ENCODE measurements around the gene SLC23A3. TPM values are rescaled to one million over a fixed set of nuclear protein-coding genes. Genes with fewer than 3 reads are reported as not detected.

Gene SLC23A3
- total RNA-seq, 4 donors from 2014 or later: 0.26 to 8.1 (median 1.8) TPM; not detected in 1

DNA sequence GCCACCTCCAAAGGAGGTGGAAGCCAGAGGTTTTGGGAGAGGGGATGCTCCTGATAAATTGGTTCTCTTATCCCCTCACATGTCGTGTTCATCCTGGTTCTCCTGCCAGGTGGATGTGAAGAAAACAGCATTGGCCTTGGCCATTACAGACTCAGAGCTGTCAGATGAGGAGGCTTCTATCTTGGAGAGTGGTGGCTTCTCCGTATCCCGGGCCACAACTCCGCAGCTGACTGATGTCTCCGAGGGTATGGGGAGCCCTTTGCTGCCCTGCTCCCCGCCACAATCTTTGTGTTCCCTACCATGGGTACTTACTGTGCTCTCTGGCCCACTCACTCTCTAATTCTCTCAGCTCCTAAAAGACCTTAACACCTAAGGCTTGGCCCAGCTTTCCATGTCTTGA is 11.7 kb upstream of the SLC23A3 start:
- Histone ChIP-seq H3K36me3 (no peaks in the 10 kb centered on the region), H3K4me3 (no peak overlapping the region), H3K27ac (no peak overlapping the region), H3K4me1 (peaks cover 0 to 7% of the 10 kb centered on the region in 2 donors), H3K9me3 (no peaks in the 10 kb centered on the region), H3K27me3 (no peaks in the 10 kb centered on the region)
- intact Hi-C loops (cut with DNase I; ENCODE audit: low total_unique reads): loop anchor here (5.0 kb wide), 1 partner anchor 36 kb away; the partner anchor contains the start of gene ABCB6
- TF ChIP-seq POLR2A (IDR thresholded peaks at IDR 0.05) (no peak), CTCF (IDR thresholded peaks at IDR 0.05) (no peak)
- DNase-seq: no peak

DNA sequence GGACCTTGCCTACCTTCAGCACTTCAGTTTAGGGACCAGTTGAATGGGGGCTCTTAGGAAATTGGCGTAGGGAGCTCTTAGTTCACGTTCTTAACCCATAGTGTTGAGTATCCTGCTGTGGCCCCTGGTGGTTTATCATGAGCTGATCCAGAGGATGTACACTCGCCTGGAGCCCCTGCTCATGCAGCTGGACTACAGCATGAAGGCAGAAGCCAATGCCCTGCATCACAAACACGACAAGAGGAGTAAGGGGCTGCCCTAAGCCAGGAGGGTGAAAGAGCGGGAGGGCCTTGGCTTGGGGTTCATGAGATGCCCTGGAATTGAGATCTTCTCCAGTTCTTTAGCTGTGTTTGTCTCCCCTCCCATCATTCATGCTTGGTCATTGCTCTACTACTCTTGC is 11.1 kb upstream of the SLC23A3 start:
- H3K4me3 ChIP-seq: no peak overlapping the region
- peaks cover 0 to 7% of the 10 kb centered on the region in 2 donors for H3K4me1 ChIP-seq
- no peak overlapping the region for H3K27ac ChIP-seq
- no peaks in the 10 kb centered on the region for H3K36me3 ChIP-seq
- intact Hi-C loops (cut with DNase I; ENCODE audit: low total_unique reads): loop anchor here (5.0 kb wide), 1 partner anchor 36 kb away; the partner anchor contains the start of gene ABCB6
- H3K9me3 ChIP-seq: no peaks in the 10 kb centered on the region
- no peaks in the 10 kb centered on the region for H3K27me3 ChIP-seq
- TF ChIP-seq CTCF (IDR thresholded peaks at IDR 0.05) (no peak), POLR2A (IDR thresholded peaks at IDR 0.05) (no peak)
- no peak for DNase-seq

DNA sequence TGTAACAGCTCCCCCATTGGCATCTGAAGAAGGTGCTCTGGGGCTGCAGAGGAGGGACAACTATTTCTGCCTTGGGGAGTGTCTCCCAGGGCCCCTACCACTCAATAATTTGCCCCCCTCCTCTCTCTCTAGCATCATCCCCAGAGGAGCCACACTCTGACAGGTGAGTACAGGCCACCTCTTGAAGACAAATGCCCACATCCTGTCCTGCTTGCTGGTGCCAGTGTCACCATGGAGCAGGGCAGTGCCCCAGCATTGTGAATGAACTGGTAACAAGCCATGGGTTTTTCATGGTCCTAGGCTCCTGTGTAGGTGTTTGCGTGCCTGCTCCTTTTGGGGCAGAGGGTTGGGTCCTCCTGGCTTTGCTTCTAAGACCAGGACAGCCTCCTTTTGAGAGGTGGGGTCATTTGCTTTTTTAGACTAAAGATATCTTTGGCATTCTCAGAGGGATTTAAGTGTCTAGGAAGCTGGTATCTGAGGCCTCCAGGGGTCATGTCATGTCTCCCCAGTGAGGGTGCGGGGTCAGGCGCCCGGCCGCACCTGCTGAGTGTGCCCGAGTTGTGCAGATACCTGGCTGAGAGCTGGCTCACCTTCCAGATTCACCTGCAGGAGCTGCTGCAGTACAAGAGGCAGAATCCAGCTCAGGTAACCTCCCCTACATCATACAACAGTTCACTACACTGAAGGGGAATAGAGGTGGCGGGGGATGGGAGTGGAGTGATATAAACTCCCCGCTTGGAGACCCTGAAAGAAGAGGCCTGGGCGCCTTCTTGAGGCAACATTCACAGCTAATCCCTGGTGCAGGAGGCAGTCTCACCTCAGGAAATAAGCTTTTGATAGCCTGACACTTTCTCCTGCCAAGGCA is 10.0 kb upstream of the SLC23A3 start:
- intact Hi-C loops (cut with DNase I; ENCODE audit: low total_unique reads): loop anchor here (5.0 kb wide), 1 partner anchor 37 kb away; the partner anchor contains the start of gene ABCB6
- Histone ChIP-seq H3K27ac (no peak overlapping the region), H3K36me3 (no peaks in the 10 kb centered on the region), H3K27me3 (no peaks in the 10 kb centered on the region), H3K4me1 (peaks cover 0 to 7% of the 10 kb centered on the region in 2 donors), H3K4me3 (no peak overlapping the region), H3K9me3 (no peaks in the 10 kb centered on the region)
- TF ChIP-seq POLR2A (IDR thresholded peaks at IDR 0.05) (no peak), CTCF (IDR thresholded peaks at IDR 0.05) (no peak)
- no peak for DNase-seq

GRCh38 chr2:219178377-219179175 is 8.7 kb upstream of the SLC23A3 start:
- H3K9me3 ChIP-seq: no peaks in the 10 kb centered on the region
- DNase-seq: peak in 1 of 2 donors; percentile 49
- H3K4me3 ChIP-seq: peak overlapping the region; percentile 82 to 83
- no peaks in the 10 kb centered on the region for H3K36me3 ChIP-seq
- no peak for TF ChIP-seq POLR2A (IDR thresholded peaks at IDR 0.05)
- no peak for TF ChIP-seq CTCF (IDR thresholded peaks at IDR 0.05)
- peaks cover 0 to 7% of the 10 kb centered on the region in 2 donors for H3K4me1 ChIP-seq
- peak overlapping the region; percentile 97 to 98 for H3K27ac ChIP-seq
- no peaks in the 10 kb centered on the region for H3K27me3 ChIP-seq
- intact Hi-C loops (cut with DNase I; ENCODE audit: low total_unique reads): no loop called here

Measured in uterus (tissue), 4 donors.